GM18517 (cell line): ENCODE data around the gene MBD2.

ENCODE experiments used
- ATAC-seq: cut with Tn5 transposase; IDR thresholded peaks from one replicate; pipeline ENCODE4 v1.9.1; 2021; ENCODE audit warnings: mild to moderate bottlenecking, moderate library complexity; ENCODE audit not compliant: unreplicated experiment

The MBD2 gene

GRCh38 chr18:54203914-54204313 is 20.6 kb downstream of the MBD2 start:
- ATAC-seq, result no peak

DNA sequence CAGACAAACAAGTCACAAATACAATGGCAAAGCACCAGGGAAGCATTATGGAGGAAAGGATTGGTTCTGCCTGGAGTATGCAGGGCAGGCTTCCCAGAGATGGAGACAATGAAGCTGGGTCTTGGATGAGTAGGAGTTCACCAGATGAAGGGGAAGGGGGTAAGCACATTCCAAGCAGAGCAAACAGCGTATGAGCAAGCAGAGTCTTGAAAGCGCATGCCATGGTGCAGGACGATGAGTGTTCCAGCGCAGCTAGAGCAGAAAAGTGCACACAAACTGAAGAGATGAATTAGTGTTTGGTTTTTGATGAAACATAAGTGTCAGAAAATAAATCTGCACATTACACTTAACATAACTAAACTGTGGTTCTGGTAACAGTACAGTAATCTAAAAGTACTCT is 21.6 kb downstream of the MBD2 start:
- ATAC-seq, result no peak

DNA sequence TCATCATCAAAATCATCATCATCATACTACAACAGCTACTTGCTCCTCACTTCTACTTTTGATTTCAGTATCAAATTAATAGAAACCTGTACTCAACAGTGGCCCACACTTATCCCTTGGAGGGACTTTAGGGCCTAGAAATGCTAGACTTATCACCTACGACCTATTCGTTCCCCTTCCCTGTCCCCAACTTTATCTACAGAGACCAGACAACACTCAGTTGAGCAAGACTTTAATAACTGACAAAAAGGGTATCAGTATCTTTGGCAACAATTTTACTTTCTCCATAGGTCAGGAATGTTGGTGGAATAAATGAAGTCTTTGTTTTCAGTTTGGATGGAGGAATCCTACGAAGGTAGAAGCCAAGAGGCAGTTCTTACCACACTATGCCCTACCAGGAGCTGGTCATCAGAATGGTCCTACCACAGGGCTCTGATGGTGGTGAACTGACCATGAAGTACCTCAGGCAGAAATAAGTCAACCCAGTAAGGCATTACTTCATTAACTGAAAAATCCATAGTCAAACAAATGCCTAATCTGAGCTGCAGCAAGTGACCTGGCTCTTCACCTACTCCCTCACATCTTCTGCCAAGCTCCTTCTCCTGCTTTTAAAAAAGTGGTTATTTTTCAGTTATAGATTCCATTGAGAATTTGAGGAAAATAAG is 26.6 kb downstream of the MBD2 start:
- no peak for ATAC-seq

DNA sequence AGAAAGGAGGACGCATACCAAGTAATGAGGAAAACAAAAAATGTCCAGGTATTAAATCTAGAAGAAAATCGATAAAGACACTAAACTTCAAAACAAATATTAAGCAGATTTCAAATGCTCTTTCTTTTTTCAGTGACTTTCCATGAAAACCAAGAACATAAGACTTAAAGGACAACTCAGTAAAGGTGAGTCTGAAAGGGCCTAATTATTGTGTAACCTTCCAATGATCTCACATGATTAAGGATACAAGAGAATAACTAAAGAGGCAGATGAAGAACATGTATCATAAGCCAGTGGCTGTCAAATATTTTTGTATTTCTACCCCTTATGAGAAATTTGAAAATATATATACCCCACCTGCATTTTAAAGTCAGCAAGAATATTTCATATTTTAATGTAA is 30.7 kb downstream of the MBD2 start:
- ATAC-seq, result no peak

GRCh38 chr18:54192900-54193299 is 31.6 kb downstream of the MBD2 start:
- ATAC-seq, result no peak

GRCh38 chr18:54192415-54192814 is 32.1 kb downstream of the MBD2 start:
- no peak for ATAC-seq

DNA sequence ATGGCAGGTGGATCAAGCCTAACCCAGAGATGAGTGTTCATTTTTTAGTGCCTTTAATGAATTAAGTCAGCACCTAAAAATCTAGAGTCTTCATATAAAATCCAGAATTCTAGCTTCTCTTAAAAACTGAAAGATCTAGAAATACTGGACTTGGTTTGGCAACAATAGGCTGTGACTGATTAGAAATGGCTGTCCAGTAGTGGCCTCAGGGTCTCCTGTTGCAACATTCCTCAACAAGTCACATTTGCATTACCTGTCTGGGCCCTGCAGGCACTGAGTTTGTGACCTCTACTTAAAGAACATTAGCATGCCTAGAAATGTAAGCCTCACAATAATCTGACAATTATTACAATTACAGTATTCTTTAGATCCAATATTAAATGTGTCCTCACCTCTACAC is 33.1 kb downstream of the MBD2 start:
- no peak for ATAC-seq

DNA sequence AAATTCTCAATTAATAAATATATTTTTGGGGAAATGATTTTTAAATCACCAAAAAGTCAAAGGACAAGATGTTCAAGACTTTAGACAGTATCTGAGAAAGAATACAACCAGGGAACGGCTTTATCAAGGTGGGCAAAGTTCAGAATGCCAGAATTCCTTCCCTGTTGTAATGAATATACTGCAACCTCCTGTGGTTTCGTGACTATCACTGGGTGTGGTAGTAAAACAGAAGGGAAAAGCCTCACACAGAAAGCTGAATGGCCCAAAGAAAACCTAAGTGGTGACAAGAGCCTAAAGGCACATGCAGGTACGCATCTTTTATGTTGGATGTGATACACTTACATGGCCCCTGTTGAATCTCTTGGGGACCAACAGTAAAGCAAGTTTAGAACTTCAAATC is 37.1 kb downstream of the MBD2 start:
- ATAC-seq, result no peak

- ATAC-seq, result no peak
Observed at GRCh38 chr18:54184836-54185235, 39.6 kb downstream of the MBD2 start.

GRCh38 chr18:54183390-54183789 is 41.1 kb downstream of the MBD2 start:
- ATAC-seq, result no peak

GRCh38 chr18:54181856-54182602 is 42.4 kb downstream of the MBD2 start:
- peak; percentile 61 for ATAC-seq

- ATAC-seq, result peak; percentile 61
Observed at GRCh38 chr18:54173980-54174630, 50.4 kb downstream of the MBD2 start.

DNA sequence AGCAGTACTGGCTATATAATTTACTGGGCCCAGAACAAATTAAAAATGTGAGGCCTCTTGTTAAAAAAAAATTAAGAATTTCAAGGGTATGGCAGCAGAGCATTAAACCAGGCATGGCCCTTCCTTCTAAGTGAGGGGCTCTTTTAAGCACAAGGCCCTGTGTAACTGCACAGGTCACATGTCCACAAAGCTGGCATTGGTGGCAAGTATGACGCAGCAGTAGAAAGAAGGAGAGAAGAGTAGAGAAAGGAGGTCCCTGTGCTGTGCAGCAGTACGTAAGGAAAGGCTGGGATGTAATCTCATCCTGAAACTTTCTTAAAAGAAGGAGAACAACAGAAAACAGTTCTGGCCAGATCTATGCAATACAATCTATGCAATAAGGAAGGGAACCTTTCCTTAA is 51.2 kb downstream of the MBD2 start:
- no peak for ATAC-seq

GRCh38 chr18:54169431-54170403 is 54.8 kb downstream of the MBD2 start:
- no peak for ATAC-seq

GRCh38 chr18:54165450-54165849 is 59.0 kb downstream of the MBD2 start:
- no peak for ATAC-seq

DNA sequence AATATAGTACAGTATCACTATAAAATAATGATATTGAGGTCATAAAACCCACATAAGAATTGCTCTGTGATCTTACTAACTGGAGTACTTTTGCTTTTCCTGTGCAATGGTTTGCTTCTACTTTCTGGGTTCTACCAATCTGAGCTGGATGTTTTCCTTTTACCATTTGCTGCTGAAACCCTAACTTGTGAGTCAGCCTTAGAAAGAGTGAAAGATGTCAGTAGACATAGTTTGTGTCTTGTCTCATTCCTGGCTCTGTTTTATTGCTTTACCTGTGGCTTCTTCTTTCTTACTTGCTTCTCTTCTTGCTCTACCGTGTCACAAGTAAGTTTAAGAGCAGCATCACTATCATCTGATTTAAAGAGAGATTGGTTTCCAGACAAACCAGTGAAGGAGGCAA is 61.0 kb downstream of the MBD2 start:
- no peak for ATAC-seq

- no peak for ATAC-seq
Observed at GRCh38 chr18:54162431-54162830, 62.0 kb downstream of the MBD2 start.

- ATAC-seq, result no peak
Observed at GRCh38 chr18:54161267-54161666, 63.2 kb downstream of the MBD2 start.

DNA sequence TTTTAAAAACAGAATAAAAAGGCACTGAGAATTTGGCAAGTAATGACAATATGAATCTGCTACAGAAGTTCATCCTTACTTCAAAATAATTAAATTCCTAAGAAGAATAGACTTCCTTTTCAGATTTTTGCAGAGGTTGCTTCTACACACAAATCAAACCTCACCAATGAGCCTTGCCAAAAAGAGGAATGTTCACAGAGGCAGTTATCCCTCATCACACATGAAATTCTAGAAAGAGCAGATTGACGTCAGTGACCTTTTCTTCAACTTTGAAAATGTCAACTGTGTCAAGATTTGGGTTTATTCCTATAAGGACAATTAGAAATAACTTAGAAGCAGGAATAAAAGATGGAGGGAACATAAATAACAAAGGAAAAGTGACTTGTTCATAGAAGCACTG is 64.6 kb downstream of the MBD2 start:
- no peak for ATAC-seq

DNA sequence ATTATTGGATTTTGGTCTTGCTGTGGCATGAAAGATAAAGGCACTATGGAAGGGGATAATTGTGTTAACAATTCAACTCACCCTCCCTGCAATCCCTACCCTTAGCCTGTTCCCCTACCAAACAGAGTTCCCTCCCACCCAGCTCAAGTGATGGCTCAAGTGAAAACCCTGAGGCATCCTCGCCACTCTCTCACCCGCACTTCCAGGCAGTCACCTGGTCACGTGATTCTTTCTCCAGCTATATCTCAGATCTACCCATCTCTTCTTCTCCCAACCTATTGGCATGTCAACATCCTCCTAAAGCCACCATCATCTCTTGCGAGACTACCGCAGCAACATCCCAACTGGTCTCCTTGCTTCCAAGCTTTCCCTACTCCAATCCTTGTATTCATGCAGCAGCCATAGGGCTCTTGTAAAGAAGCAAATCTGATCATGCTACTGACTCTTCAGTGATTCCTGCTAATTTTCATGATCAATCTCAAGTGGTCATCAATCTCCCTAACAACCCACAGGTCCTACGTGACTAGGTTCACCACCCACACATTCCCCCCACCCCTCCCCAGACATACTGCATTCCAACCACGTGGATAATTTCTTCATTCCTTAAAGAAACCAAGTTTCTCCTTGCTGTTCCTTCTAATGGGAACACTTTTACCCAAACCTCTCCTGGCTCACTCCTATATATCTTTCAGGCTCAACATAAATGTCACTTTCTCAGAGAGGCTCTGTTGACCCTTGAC is 66.7 kb downstream of the MBD2 start:
- ATAC-seq, result no peak
